Eye (tissue), 1 donor: Measurements from ENCODE around the gene AGT.
A peak's percentile ranks its signal among the peaks of the same experiment; 100 is the strongest.
"Not testable (repeated sequence)": the region's sequence is repeated elsewhere in the genome, so short reads cannot be mapped to it uniquely, and the experiment has no call there.

Experiments
- DNase-seq: peaks from one replicate; pipeline ENCODE4 v3.0.0-alpha.2; 2015

Gene AGT

GRCh38 chr1:230684998-230685397 is 28.9 kb downstream of the AGT start:
- no peak for DNase-seq

- DNase-seq, result no peak
Observed at GRCh38 chr1:230684146-230684545, 29.8 kb downstream of the AGT start.

DNA sequence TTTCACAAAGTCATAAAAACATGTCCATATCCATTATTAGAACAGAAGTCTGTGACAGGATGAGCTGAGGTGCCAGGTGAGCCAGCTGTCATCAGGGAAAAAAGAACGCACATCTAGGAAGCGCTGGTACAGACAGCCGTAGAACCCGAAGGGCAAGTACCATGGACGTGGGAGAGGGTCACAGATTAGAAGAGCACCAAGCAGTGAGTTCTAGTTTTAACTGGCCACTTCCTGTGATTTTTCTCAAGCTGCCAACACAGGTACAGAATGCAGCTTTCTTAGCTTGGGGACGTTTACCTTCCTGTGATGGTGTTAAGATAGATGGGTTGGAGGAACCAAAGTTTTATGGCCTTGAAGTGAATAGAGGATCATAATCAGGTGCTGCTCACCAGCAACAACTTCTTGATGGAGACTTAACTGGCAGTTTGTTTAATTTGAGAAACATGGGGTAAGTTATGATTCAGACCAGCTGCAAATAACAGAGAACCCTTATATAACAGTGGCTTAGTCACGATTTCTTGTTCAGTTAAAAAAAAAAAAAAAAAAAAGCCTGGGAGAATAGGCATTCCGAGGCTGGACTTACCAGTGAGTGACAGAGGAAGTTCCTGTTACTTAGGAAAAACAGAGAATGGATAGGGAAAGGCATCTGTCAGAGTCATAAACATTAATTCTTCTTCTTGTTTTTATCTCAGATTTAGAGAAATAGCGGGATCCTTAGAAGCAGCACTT is 30.9 kb downstream of the AGT start:
- DNase-seq, result no peak

DNA sequence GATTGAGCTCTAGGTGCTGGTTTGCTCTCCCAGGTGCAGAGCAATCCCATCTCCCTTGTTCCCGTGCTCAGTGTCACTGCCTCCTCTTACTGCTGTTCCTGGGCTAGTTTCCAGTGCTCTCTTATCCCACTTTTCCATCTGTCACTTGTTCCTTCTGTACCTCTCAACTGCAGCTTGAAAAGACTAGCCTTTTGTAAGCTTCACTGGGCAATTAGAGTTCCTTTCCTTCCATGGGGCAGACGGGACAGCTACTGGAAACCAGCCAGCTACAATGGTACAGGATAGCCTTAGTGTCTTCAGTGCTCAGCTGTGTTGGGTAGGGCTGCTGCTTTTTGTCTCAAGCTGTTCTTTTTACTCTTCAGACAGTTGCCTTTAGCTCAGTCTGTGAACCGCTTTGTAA is 31.6 kb downstream of the AGT start:
- DNase-seq, result peak; percentile 47

- DNase-seq, result peak; percentile 56
Observed at GRCh38 chr1:230681599-230681998, 32.3 kb downstream of the AGT start.

GRCh38 chr1:230680300-230681025 is 33.5 kb downstream of the AGT start:
- DNase-seq, result no peak

DNA sequence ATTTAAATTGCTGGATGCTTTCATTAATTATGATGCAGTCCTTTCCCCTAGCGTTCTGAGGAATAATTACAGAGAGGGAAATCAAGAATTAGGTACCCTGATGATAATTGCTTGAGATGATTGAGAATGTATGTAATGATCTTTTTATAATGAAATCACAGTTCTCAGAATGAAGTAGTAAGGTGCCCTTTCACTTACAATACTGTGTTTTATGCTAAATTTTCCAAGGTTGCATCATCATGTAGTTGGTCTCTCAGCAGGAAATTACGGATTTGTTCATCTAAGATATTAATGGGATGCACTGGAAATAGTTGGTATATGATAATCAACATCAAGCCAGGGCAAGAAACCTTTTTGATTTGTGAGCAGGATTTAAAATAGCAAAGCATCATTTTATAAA is 34.1 kb downstream of the AGT start:
- DNase-seq, result no peak

- DNase-seq, result no peak
Observed at GRCh38 chr1:230679192-230679591, 34.7 kb downstream of the AGT start.

- DNase-seq, result no peak
Observed at GRCh38 chr1:230677200-230677599, 36.7 kb downstream of the AGT start.

DNA sequence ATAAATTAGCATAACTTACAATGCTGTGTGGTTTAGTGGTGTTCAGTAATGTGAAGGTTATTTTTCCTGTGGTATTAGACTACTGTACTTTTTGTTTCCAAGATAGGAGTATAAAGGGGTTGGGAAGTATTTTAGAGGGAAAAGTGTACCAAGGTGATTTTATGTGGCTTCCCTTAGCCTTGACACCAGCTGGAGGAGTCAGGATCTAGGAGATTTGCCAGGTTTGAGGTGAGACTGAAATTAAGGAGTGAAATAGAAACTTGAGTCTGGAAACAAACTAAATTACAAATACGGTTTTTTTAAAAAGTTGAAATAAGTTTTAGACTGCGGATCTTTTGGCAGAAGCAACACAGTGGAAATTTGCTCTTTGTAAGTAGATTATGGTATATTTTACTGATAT is 39.3 kb downstream of the AGT start:
- no peak for DNase-seq

GRCh38 chr1:230669543-230669942 is 44.4 kb downstream of the AGT start:
- DNase-seq, result no peak

DNA sequence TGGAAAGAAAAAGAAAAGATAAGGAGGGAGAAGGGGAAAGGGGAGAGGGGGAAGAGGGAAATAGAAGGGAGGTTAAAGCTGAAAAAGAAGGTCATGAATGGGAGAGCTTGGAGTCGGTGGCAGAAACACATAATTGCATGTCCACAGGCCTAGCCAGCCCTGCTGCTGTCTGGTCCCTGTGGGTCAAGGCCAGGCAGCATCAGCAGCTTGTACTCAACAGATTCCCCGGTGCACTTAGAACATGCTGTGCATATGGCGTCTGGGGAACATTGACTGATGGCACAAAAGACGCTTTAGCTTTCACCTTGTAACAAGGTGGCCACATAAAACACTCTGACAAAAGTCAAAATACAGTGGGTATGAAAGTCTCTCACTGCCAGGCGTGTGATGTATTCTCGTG is 45.7 kb downstream of the AGT start:
- DNase-seq, result no peak

DNA sequence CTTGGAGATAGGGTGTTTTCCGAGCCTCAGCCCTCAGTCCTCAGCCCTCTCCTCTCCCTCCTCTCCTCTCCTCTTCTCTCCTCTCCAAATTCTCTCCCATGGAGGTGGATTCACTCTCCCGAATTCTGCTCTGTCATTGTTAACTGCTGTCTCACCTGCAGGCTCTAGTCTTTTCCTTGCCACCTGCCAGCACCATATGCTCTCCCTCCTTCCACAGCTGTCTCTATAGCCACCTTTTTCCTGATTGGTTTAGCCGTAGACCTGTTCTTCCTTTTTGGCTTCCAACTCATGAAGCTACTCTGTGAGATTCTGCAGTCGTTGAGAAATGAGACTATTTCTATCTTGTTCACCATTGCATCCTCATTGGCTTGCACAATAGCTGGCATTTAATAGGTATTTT is 51.9 kb downstream of the AGT start:
- no peak for DNase-seq

DNA sequence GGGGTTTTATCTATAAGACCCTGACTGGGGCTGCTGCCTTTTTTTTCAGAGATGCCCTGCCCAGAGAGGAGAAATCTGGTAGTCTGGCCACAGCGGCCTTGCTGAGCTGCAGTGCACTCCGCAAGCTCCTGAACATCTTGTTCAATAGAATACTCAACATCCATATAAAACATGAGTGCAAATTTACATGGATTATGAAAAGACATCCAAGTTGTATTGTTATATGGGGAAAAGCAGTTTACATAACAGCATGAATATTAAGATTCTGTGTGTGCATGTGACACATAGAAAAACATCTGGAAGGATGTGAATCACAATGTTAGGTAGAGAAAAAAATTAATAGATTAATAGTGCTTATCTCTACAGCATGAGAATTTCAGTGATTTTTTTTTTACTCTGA is 55.2 kb downstream of the AGT start:
- no peak for DNase-seq

DNA sequence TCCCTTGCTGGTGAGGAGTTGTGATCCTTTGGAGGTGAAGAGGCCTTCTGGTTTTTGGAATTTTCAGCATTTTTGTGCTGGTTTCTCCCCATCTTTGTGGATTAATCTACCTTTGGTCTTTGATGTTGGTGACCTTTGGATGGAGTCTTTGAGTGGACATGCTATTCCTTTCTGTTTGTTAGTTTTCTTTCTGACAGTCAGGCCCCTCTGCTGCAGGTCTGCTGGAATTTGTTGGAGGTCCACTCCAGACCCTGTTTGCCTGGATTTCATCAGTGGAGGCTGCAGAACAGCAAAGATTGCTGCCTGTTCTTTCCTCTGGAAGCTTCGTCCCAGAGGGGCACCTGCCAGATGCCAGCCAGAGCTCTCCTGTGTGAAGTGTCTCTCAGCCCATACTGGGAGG is 55.8 kb downstream of the AGT start:
- DNase-seq, result not testable (repeated sequence)

DNA sequence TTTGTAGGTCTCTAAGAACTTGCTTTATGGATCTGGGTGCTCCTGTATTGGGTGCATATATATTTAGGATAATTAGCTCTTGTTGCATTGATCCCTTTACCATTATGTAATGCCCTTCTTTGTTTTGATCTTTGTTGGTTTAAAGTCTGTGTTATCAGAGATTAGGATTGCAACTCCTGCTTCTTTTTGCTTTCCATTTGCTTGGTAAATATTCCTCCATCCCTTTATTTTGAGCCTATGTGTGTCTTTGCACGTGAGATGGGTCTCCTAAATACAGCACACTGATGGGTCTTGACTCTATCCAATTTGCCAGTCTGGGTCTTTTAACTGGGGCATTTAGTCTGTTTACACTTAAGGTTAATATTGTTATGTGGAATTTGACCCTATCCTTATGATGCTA is 57.2 kb downstream of the AGT start:
- DNase-seq, result not testable (repeated sequence)
